ENCODE data around the gene MDH1B.
A peak's percentile ranks its signal among the peaks of the same experiment; 100 is the strongest.

The MDH1B gene

GRCh38 chr2:206766057-206766930, 1.2 kb upstream of the MDH1B start:
- TF ChIP-seq CTCF (conservative IDR thresholded peaks at IDR 0.05; ENCODE audit: low read length), result no peak
- peak overlapping the region; percentile 80 for H3K4me3 ChIP-seq (ENCODE audit: low read length)
- no peak for DNase-seq (ENCODE audit: low read depth)

DNA sequence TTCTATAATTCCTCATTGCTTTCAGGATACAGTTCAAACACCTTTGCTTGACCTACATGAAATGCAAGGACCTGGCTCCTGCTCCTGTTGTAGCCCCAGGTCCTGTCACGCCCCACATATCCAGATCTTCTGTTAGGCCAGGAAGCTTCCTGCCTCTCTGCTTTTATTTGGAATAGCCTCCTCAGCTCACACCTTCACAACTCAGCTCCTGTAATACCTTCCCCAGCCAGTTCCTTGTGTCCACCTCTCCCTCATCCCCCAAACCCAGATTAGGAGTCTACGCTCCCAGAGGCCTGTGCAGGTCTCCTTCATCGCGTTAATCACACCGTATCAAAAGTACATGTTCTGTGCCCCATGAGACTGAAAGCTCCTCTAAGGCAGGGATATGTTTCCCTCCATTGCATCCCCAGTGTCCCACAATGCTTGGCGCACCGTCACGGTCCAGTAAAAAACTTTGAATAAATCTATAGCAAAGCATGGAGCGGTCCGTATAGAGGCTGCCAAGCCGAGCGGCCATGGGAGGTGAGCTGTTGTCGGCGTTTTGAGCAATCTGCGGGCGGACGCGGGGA, 371 bp downstream of the MDH1B start:
- DNase-seq (ENCODE audit: low read depth), result no peak
- no peak for TF ChIP-seq CTCF (conservative IDR thresholded peaks at IDR 0.05; ENCODE audit: low read length)
- peak overlapping the region; percentile 80 for H3K4me3 ChIP-seq (ENCODE audit: low read length)

GRCh38 chr2:206756816-206757215, 8.3 kb downstream of the MDH1B start:
- DNase-seq (ENCODE audit: low read depth), result no peak
- H3K4me3 ChIP-seq (ENCODE audit: low read length), result no peak overlapping the region
- TF ChIP-seq CTCF (conservative IDR thresholded peaks at IDR 0.05; ENCODE audit: low read length), result no peak

- TF ChIP-seq CTCF (conservative IDR thresholded peaks at IDR 0.05; ENCODE audit: low read length), result no peak
- H3K4me3 ChIP-seq (ENCODE audit: low read length), result no peak overlapping the region
- no peak for DNase-seq (ENCODE audit: low read depth)
Measured at GRCh38 chr2:206740800-206741199, 24.3 kb downstream of the MDH1B start.

GRCh38 chr2:206739271-206739670, 25.9 kb downstream of the MDH1B start:
- no peak for DNase-seq (ENCODE audit: low read depth)
- TF ChIP-seq CTCF (conservative IDR thresholded peaks at IDR 0.05; ENCODE audit: low read length), result no peak
- H3K4me3 ChIP-seq (ENCODE audit: low read length), result no peak overlapping the region

DNA sequence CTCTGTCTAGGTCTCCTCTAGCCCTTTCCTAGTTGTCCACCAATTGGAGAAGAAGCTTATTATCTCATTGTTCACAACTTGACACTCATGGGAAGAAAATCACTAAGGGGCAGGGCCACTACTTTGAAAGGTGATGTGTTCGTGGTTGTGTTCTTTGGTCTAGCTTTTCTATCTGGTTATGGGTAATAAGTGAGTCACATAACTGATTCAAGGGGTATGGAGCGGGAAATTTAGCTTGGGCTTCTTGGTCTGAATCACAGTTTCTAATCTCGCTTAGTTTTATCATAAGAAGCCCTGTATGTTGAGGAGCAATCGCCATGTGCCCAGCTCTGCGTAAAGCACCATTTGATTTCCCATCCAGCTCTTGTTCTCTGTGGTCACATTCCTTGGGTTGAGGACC, 28.2 kb downstream of the MDH1B start:
- no peak overlapping the region for H3K4me3 ChIP-seq (ENCODE audit: low read length)
- DNase-seq (ENCODE audit: low read depth), result no peak
- TF ChIP-seq CTCF (conservative IDR thresholded peaks at IDR 0.05; ENCODE audit: low read length), result no peak

GRCh38 chr2:206733341-206733740, 31.8 kb downstream of the MDH1B start:
- no peak for DNase-seq (ENCODE audit: low read depth)
- H3K4me3 ChIP-seq (ENCODE audit: low read length), result no peak overlapping the region
- no peak for TF ChIP-seq CTCF (conservative IDR thresholded peaks at IDR 0.05; ENCODE audit: low read length)

Data from AG10803 (cell line).